ENCODE data around the gene AKNAD1.

The AKNAD1 gene

DNA sequence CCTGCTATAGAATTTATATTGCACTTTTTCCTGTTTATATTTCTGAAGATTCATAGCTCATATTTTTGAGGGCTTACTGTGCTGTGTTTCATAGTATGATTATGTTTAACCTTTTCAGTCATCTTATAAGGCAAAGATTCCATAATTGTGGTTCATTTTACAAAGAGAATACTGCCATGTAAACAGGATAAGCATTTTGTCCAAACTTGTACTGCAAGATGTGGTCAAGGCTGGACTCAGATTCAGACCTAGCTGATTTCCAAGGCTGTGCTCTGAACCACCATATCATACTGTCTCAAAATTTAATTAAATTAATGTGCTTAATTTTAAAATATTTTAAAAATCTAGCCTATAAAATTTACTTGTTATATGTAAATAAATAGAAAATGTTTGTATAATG is 79.1 kb downstream of the AKNAD1 start:
- no peak overlapping the region for H3K4me3 ChIP-seq (ENCODE audit: low read depth, low read length)
- no peak for DNase-seq (ENCODE audit: low read depth)
- no peak for TF ChIP-seq CTCF (IDR thresholded peaks at IDR 0.05; ENCODE audit: control insufficient read depth, extremely low read depth, insufficient read depth)

DNA sequence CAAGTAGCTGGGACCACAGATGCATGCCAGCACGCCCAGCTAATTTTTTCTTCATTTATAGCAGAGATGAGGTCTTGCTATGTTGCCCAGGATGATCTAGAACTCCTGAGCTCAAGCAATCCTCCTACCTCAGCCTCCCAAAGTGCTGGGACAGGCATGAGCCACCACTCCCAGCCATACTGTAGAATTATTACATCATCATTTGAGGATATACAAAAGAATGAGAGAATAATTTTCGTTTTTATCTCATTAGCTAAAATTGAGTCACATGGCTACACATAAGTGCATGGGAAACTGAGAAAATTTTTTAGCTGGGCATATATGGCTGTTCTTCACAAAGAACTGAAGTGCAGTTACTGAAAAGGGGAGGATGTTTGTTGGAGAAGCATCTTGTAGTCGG is 89.2 kb downstream of the AKNAD1 start:
- no peak for TF ChIP-seq CTCF (IDR thresholded peaks at IDR 0.05; ENCODE audit: control insufficient read depth, extremely low read depth, insufficient read depth)
- no peak for DNase-seq (ENCODE audit: low read depth)

GRCh38 chr1:108767115-108767514 is 89.8 kb downstream of the AKNAD1 start:
- no peak for DNase-seq (ENCODE audit: low read depth)
- no peak overlapping the region for H3K4me3 ChIP-seq (ENCODE audit: low read depth, low read length)
- no peak for TF ChIP-seq CTCF (IDR thresholded peaks at IDR 0.05; ENCODE audit: control insufficient read depth, extremely low read depth, insufficient read depth)

More for the DNA sequence above, 89.2 kb downstream of the AKNAD1 start:
- H3K4me3 ChIP-seq (ENCODE audit: low read depth, low read length) = no peak overlapping the region
